IMR-90 (cell line): ENCODE results near the gene CRYGA. TPM values are rescaled to one million over a fixed set of nuclear protein-coding genes. Genes with fewer than 3 reads are reported as not detected.

ENCODE experiments used
- ATAC-seq: fragments of 200-7000 bp; cut with Tn5 transposase; 2 replicates; pipeline ENCODE4 v1.9.1; 2020; ENCODE audit warnings: low read depth, mild to moderate bottlenecking, moderate library complexity
- BruUV-seq: library from RNA; stranded (reverse); fragments of 400-500 nt; replicated peaks from 2 replicates; lab custom pipeline; 2021; lab: Mats Ljungman, UMichigan
- CTCF ChIA-PET: fragments of 300-600 bp; formaldehyde crosslinking; extraction: SDS; loops from one replicate; lab custom pipeline; 2021; ENCODE audit warnings: antibody characterized with exemption; lab: Yijun Ruan, JAX
- POLR2A ChIA-PET: fragments of 300-600 bp; sonication (Branson Sonifier 250); formaldehyde crosslinking; loops from one replicate; lab custom pipeline; 2022; ENCODE audit warnings: antibody characterized with exemption; ENCODE audit not compliant: unreplicated experiment; lab: Charles Lee
- DNase-seq: peaks from one replicate; pipeline ENCODE4 v3.0.0; 2013
- H2AFZ ChIP-seq: replicated peaks from 2 replicates; pipeline ENCODE3; 2013; ENCODE audit warnings: low read length, mild to moderate bottlenecking; ENCODE audit not compliant: poor library complexity
- H2AK5ac ChIP-seq: 2 replicates; pipeline ENCODE4 v1.6.1; 2013; ENCODE audit warnings: low read depth, low read length, inconsistent platforms
- H2AK9ac ChIP-seq: replicated peaks from 2 replicates; pipeline ENCODE3; 2013; ENCODE audit warnings: mild to moderate bottlenecking, low read depth, low read length, moderate library complexity; ENCODE audit not compliant: poor library complexity
- H2BK120ac ChIP-seq: 2 replicates; pipeline ENCODE4 v1.6.1; 2013; ENCODE audit warnings: low read depth, low read length, inconsistent platforms
- H2BK15ac ChIP-seq: 3 replicates; pipeline ENCODE4 v1.6.1; 2013; ENCODE audit warnings: low read depth, low read length, inconsistent platforms
- H2BK20ac ChIP-seq: 2 replicates; pipeline ENCODE4 v1.6.1; 2013; ENCODE audit warnings: low read depth, mild to moderate bottlenecking, inconsistent platforms, low read length, moderate library complexity
- H2BK5ac ChIP-seq: 2 replicates; pipeline ENCODE4 v1.6.1; 2013; ENCODE audit warnings: mild to moderate bottlenecking, low read depth, low read length, inconsistent platforms; ENCODE audit not compliant: poor library complexity, severe bottlenecking
- H3K14ac ChIP-seq: replicated peaks from 2 replicates; pipeline ENCODE4 v1.6.1; 2013; ENCODE audit warnings: low read depth, low read length, inconsistent platforms
- H3K18ac ChIP-seq: 2 replicates; pipeline ENCODE4 v1.6.1; 2013; ENCODE audit warnings: low read depth, low read length, control low read depth
- H3K23ac ChIP-seq: 2 replicates; pipeline ENCODE4 v1.6.1; 2013; ENCODE audit warnings: low read depth, low read length, inconsistent platforms
- H3K27ac ChIP-seq: 2 replicates; pipeline ENCODE4 v1.5.1; 2013; ENCODE audit warnings: mild to moderate bottlenecking, control low read depth, low read length; ENCODE audit not compliant: insufficient read depth
- H3K27me3 ChIP-seq: 2 replicates; pipeline ENCODE4 v1.6.1; 2013; ENCODE audit warnings: low read length; ENCODE audit not compliant: control insufficient read depth, insufficient read depth
- H3K36me3 ChIP-seq: 2 replicates; pipeline ENCODE4 v1.6.1; 2013; ENCODE audit warnings: low read length, mixed read lengths; ENCODE audit not compliant: control insufficient read depth, insufficient read depth
- H3K4ac ChIP-seq: 2 replicates; pipeline ENCODE4 v1.6.1; 2013; ENCODE audit warnings: low read depth, low read length, inconsistent platforms
- H3K4me1 ChIP-seq: 2 replicates; pipeline ENCODE4 v1.6.1; 2013; ENCODE audit warnings: low read length, mixed read lengths; ENCODE audit not compliant: control insufficient read depth, insufficient read depth
- H3K4me2 ChIP-seq: 2 replicates; pipeline ENCODE4 v1.6.1; 2013; ENCODE audit warnings: low read depth, mild to moderate bottlenecking, control low read depth, low read length, moderate library complexity
- H3K4me3 ChIP-seq: 2 replicates; pipeline ENCODE4 v1.5.1; 2013; ENCODE audit warnings: low read depth, mild to moderate bottlenecking, control low read depth, low read length, moderate library complexity; ENCODE audit not compliant: insufficient read depth
- H3K56ac ChIP-seq: 2 replicates; pipeline ENCODE4 v1.6.1; 2013; ENCODE audit warnings: low read length, inconsistent platforms; ENCODE audit not compliant: insufficient read depth; ENCODE audit errors: extremely low read depth
- H3K79me1 ChIP-seq, 2 experiments: 2 replicates each; pipeline ENCODE4 v1.6.1; 2013; ENCODE audit warnings: low read length in 2 of 2, inconsistent platforms in 1 of 2, low read depth in 1 of 2
- H3K9ac ChIP-seq: 2 replicates; pipeline ENCODE4 v1.6.1; 2013; ENCODE audit warnings: low read depth, low read length, control low read depth
- H3K9me1 ChIP-seq: 2 replicates; pipeline ENCODE4 v1.6.1; 2013; ENCODE audit warnings: low read length, inconsistent platforms; ENCODE audit not compliant: insufficient read depth
- H3K9me3 ChIP-seq: 2 replicates; pipeline ENCODE4 v1.6.1; 2013; ENCODE audit warnings: low read length; ENCODE audit not compliant: control insufficient read depth, insufficient read depth
- H4K20me1 ChIP-seq: 2 replicates; pipeline ENCODE4 v1.6.1; 2013; ENCODE audit warnings: low read length, inconsistent platforms; ENCODE audit not compliant: insufficient read depth
- H4K5ac ChIP-seq: 2 replicates; pipeline ENCODE4 v1.6.1; 2013; ENCODE audit warnings: mild to moderate bottlenecking, low read depth, low read length, control low read depth
- H4K8ac ChIP-seq, 2 experiments: 2 replicates each; pipeline ENCODE4 v1.6.1; 2013; ENCODE audit warnings: low read depth in 2 of 2, low read length in 2 of 2, control low read depth in 1 of 2, inconsistent platforms in 1 of 2
- H4K91ac ChIP-seq: 2 replicates; pipeline ENCODE4 v1.6.1; 2013; ENCODE audit warnings: low read depth, low read length, inconsistent platforms; ENCODE audit not compliant: insufficient read depth
- BHLHE40 ChIP-seq: fragments of 150-350 bp; IDR thresholded peaks from 2 replicates; pipeline ENCODE4 v1.6.1; 2016; ENCODE audit warnings: mild to moderate bottlenecking, low read depth, low read length
- CHD1 ChIP-seq: IDR thresholded peaks from 2 replicates; pipeline ENCODE4 v1.6.1; 2012; ENCODE audit warnings: low read depth, low read length, improper control_type of control experiment
- CTCF ChIP-seq: conservative IDR thresholded peaks from 2 replicates; pipeline ENCODE4 v1.5.1; 2012; ENCODE audit warnings: mild to moderate bottlenecking, low read depth, low read length, improper control_type of control experiment
- ELK1 ChIP-seq: fragments of 150-350 bp; IDR thresholded peaks from 2 replicates; pipeline ENCODE4 v1.6.1; 2016; ENCODE audit warnings: low read depth, mild to moderate bottlenecking, low read length, moderate library complexity, borderline replicate concordance
- FOS ChIP-seq: fragments of 150-350 bp; IDR thresholded peaks from 2 replicates; pipeline ENCODE4 v1.6.1; 2016; ENCODE audit warnings: low read depth, low read length
- MAFK ChIP-seq: IDR thresholded peaks from 2 replicates; pipeline ENCODE4 v1.6.1; 2012; ENCODE audit warnings: low read depth, low read length, improper control_type of control experiment
- MAZ ChIP-seq: IDR thresholded peaks from 2 replicates; pipeline ENCODE4 v1.6.1; 2012; ENCODE audit warnings: low read depth, mild to moderate bottlenecking, low read length, improper control_type of control experiment, moderate library complexity, borderline replicate concordance
- MXI1 ChIP-seq: IDR thresholded peaks from 2 replicates; pipeline ENCODE4 v1.6.1; 2012; ENCODE audit warnings: low read depth, mild to moderate bottlenecking, low read length, moderate library complexity, borderline replicate concordance
- RAD21 ChIP-seq: IDR thresholded peaks from 2 replicates; pipeline ENCODE4 v1.6.1; 2012; ENCODE audit warnings: low read length, improper control_type of control experiment
- RCOR1 ChIP-seq: IDR thresholded peaks from 2 replicates; pipeline ENCODE4 v1.6.1; 2012; ENCODE audit warnings: mild to moderate bottlenecking, low read length, improper control_type of control experiment; ENCODE audit not compliant: insufficient replicate concordance
- RFX5 ChIP-seq: IDR thresholded peaks from 2 replicates; pipeline ENCODE4 v1.8.0; 2012; ENCODE audit warnings: low read depth, mild to moderate bottlenecking, low read length, moderate library complexity
- SMC3 ChIP-seq: fragments of 150-350 bp; IDR thresholded peaks from 2 replicates; pipeline ENCODE4 v1.6.1; 2016; ENCODE audit warnings: low read depth, mild to moderate bottlenecking, antibody characterized with exemption, low read length, moderate library complexity
- USF2 ChIP-seq: fragments of 150-350 bp; IDR thresholded peaks from 2 replicates; pipeline ENCODE4 v1.6.1; 2017; ENCODE audit warnings: mild to moderate bottlenecking, antibody characterized with exemption, low read length, low read depth
- WGBS, 2 experiments: methylation state at CpG; one replicate each; pipeline versions ENCODE4 v1.1.5 to v1.1.7; 2013; ENCODE audit warnings: missing lambda C conversion rate in 2 of 2; ENCODE audit not compliant: insufficient read length in 1 of 2; ENCODE audit errors: extremely low coverage in 2 of 2; 5-methylcytosine and 5-hydroxymethylcytosine counted together
- dilution Hi-C: fragments of 300-500 bp; cut with HindIII; formaldehyde crosslinking; loops from one replicate; pipeline ENCODE4 v1.14.3; 2018; ENCODE audit warnings: low sequenced_read_pairs; ENCODE audit not compliant: unreplicated experiment
- in situ Hi-C: fragments of 300-500 bp; cut with MboI; formaldehyde crosslinking; loops from 3 replicates; pipeline ENCODE4 v1.14.3; 2019; ENCODE audit warnings: low sequenced_read_pairs, inconsistent platforms, mixed read lengths
- intact Hi-C: fragments of 100-400 bp; cut with micrococcal nuclease; formaldehyde crosslinking; loops from 2 replicates; pipeline ENCODE4 v1.10.0; 2022
- polyA plus RNA-seq, 3 experiments: library from polyadenylated mRNA; depleted of rRNA; stranded (reverse); fragments of >200 nt; gene quantifications; 2 replicates each; pipeline ENCODE4 v1.2.3, GENCODE V29; 2012; ENCODE audit warnings: low replicate concordance in 1 of 3
- total RNA-seq: library from RNA; depleted of rRNA; stranded (reverse); fragments of >200 nt; gene quantifications from 2 replicates; pipeline ENCODE4 v1.2.3, GENCODE V29; 2012

Gene CRYGA
- total and polyA plus RNA-seq, 2 of the 4 experiments (the other 2 are of a cell fraction): not detected

- Histone ChIP-seq H3K56ac (no peak overlapping the region), H3K9me3 (no peaks in the 10 kb centered on the region), H3K79me1 (no peaks in the 10 kb centered on the region), H3K9ac (no peak overlapping the region), H3K23ac (no peak overlapping the region), H4K91ac (no peak overlapping the region), H3K4me1 (no peaks in the 10 kb centered on the region), H3K14ac (no peak overlapping the region), H2BK15ac (no peak overlapping the region), H2BK5ac (no peak overlapping the region), H3K4ac (no peak overlapping the region), H2AK9ac (no peak overlapping the region), H2AFZ (no peak overlapping the region), H4K20me1 (no peaks in the 10 kb centered on the region), H3K4me3 (no peak overlapping the region), H3K36me3 (no peaks in the 10 kb centered on the region), H3K27ac (no peak overlapping the region), H2BK20ac (no peak overlapping the region), H3K27me3 (no peaks in the 10 kb centered on the region; the same call in 1 of the 2 replicates), H4K5ac (no peak overlapping the region), H3K9me1 (no peaks in the 10 kb centered on the region), H4K8ac (no peak overlapping the region), H2AK5ac (no peak overlapping the region), H3K18ac (no peak overlapping the region), H3K4me2 (no peak overlapping the region), H2BK120ac (no peak overlapping the region)
- BruUV-seq: no TSS peak
- dilution Hi-C loops (no loop called here), intact Hi-C loops (no loop called here), in situ Hi-C loops (no loop called here)
- TF ChIP-seq BHLHE40 (no peak), MAZ (no peak), CTCF (no peak), ELK1 (no peak), USF2 (no peak), FOS (no peak), MAFK (no peak), RCOR1 (no peak), CHD1 (no peak), SMC3 (no peak), RAD21 (no peak), RFX5 (no peak), MXI1 (no peak)
- DNase-seq: no peak
- ChIA-PET CTCF (no interaction called here), POLR2A (no interaction called here)
- no peak for ATAC-seq
- WGBS, 2 experiments: 80% methylated on average over 2 of the region's 9 CpGs; no CpG with 5 or more reads in 1 of the 2 experiments
These were observed 47.5 kb upstream of the CRYGA start for GRCh38 chr2:208210688-208211451.
